MCF 10A (cell line): ENCODE data around the gene SAMD13. TPM values are rescaled to one million over a fixed set of nuclear protein-coding genes. Genes with fewer than 3 reads are reported as not detected.

Source experiments
- BruUV-seq: library from RNA; stranded (reverse); fragments of 400-500 nt; replicated peaks from 2 replicates; lab custom pipeline; 2021; lab: Mats Ljungman, UMichigan
- CTCF ChIA-PET: fragments of 300-600 bp; sonication (Branson Sonifier 250); formaldehyde crosslinking; extraction: SDS; loops from one replicate; lab custom pipeline; 2021; ENCODE audit warnings: antibody characterized with exemption, inconsistent platforms; lab: Yijun Ruan, JAX
- POLR2A ChIA-PET: fragments of 300-600, 350-650 bp; sonication (Branson Sonifier 250); formaldehyde crosslinking; extraction: SDS; loops from one replicate; lab custom pipeline; 2020; ENCODE audit warnings: antibody characterized with exemption, inconsistent platforms; lab: Yijun Ruan, JAX
- DNase-seq: peaks from one replicate; pipeline ENCODE4 v3.0.0-alpha.2; 2018; ENCODE audit not compliant: unreplicated experiment
- H3K27ac Mint-ChIP-seq: one replicate; pipeline ENCODE4 v1.8.0; 2022; ENCODE audit warnings: mild to moderate bottlenecking, low read depth, mixed read lengths; ENCODE audit not compliant: unreplicated experiment
- H3K27me3 Mint-ChIP-seq: one replicate; pipeline ENCODE4 v1.8.0; 2022; ENCODE audit warnings: mixed read lengths; ENCODE audit not compliant: insufficient read depth, unreplicated experiment
- H3K36me3 Mint-ChIP-seq: one replicate; pipeline ENCODE4 v1.8.0; 2022; ENCODE audit warnings: mild to moderate bottlenecking, moderate library complexity, mixed read lengths; ENCODE audit not compliant: insufficient read depth, unreplicated experiment
- H3K4me1 Mint-ChIP-seq: one replicate; pipeline ENCODE4 v1.8.0; 2022; ENCODE audit warnings: mixed read lengths; ENCODE audit not compliant: insufficient read depth, unreplicated experiment
- H3K4me3 Mint-ChIP-seq: one replicate; pipeline ENCODE4 v1.8.0; 2022; ENCODE audit warnings: mild to moderate bottlenecking, moderate library complexity, mixed read lengths; ENCODE audit not compliant: unreplicated experiment
- H3K9me3 Mint-ChIP-seq: one replicate; pipeline ENCODE4 v1.8.0; 2022; ENCODE audit warnings: mixed read lengths; ENCODE audit not compliant: unreplicated experiment
- CTCF ChIP-seq: fragments of 200-600 bp; IDR thresholded peaks from one replicate; pipeline ENCODE4 v1.8.0; 2022; ENCODE audit warnings: antibody characterized with exemption, mild to moderate bottlenecking; ENCODE audit not compliant: unreplicated experiment
- intact Hi-C: fragments of 100-400 bp; cut with micrococcal nuclease; formaldehyde crosslinking; loops from 2 replicates; pipeline ENCODE4 v1.14.1; 2022
- total RNA-seq: library from RNA; stranded (reverse); gene quantifications from 2 replicates; pipeline ENCODE4 v1.2.3, GENCODE V29; 2022

Gene SAMD13
- total RNA-seq, 1 experiment from 2014 or later, result 1.3 TPM

GRCh38 chr1:84267476-84267875, 34.0 kb upstream of the SAMD13 start:
- H3K27ac Mint-ChIP-seq, result no peak overlapping the region
- no peak overlapping the region for H3K4me3 Mint-ChIP-seq
- intact Hi-C loops, result no loop called here
- no peaks in the 10 kb centered on the region for H3K9me3 Mint-ChIP-seq
- ChIA-PET POLR2A (no interaction called here), CTCF (interaction anchor here (0.6 kb wide), 1 partner anchor 194 kb away, joined by 3 read pairs; no protein-coding TSS in a partner anchor)
- no peak for DNase-seq
- no peaks in the 10 kb centered on the region for H3K27me3 Mint-ChIP-seq
- no TSS peak for BruUV-seq
- peaks cover 6% of the 10 kb centered on the region for H3K4me1 Mint-ChIP-seq
- no peaks in the 10 kb centered on the region for H3K36me3 Mint-ChIP-seq
- no peak for TF ChIP-seq CTCF

- POLR2A ChIA-PET, result no interaction called here
- intact Hi-C loops, result no loop called here
- no peak overlapping the region for H3K4me3 Mint-ChIP-seq
- H3K27ac Mint-ChIP-seq, result no peak overlapping the region
- CTCF ChIA-PET, result interaction anchor here (0.6 to 1.5 kb wide), 2 partner anchors 9 to 165 kb away, joined by 3 read pairs; no protein-coding TSS in a partner anchor
- peaks cover 6% of the 10 kb centered on the region for H3K4me1 Mint-ChIP-seq
- no peak for DNase-seq
- no peaks in the 10 kb centered on the region for H3K36me3 Mint-ChIP-seq
- no peaks in the 10 kb centered on the region for H3K9me3 Mint-ChIP-seq
- H3K27me3 Mint-ChIP-seq, result no peaks in the 10 kb centered on the region
- BruUV-seq, result no TSS peak
- TF ChIP-seq CTCF, result no peak
Observed at GRCh38 chr1:84268346-84268745, 33.2 kb upstream of the SAMD13 start.

- POLR2A ChIA-PET, result no interaction called here
- intact Hi-C loops, result no loop called here
- no peaks in the 10 kb centered on the region for H3K9me3 Mint-ChIP-seq
- no peak for TF ChIP-seq CTCF
- H3K4me3 Mint-ChIP-seq, result no peak overlapping the region
- CTCF ChIA-PET, result interaction anchor here (1.5 kb wide), 1 partner anchor 10 kb away, joined by 3 read pairs; no protein-coding TSS in a partner anchor
- no peaks in the 10 kb centered on the region for H3K27me3 Mint-ChIP-seq
- no peaks in the 10 kb centered on the region for H3K36me3 Mint-ChIP-seq
- H3K27ac Mint-ChIP-seq, result no peak overlapping the region
- peaks cover 6% of the 10 kb centered on the region for H3K4me1 Mint-ChIP-seq
- BruUV-seq, result no TSS peak
- no peak for DNase-seq
Observed at GRCh38 chr1:84269306-84269705, 32.2 kb upstream of the SAMD13 start.

DNA sequence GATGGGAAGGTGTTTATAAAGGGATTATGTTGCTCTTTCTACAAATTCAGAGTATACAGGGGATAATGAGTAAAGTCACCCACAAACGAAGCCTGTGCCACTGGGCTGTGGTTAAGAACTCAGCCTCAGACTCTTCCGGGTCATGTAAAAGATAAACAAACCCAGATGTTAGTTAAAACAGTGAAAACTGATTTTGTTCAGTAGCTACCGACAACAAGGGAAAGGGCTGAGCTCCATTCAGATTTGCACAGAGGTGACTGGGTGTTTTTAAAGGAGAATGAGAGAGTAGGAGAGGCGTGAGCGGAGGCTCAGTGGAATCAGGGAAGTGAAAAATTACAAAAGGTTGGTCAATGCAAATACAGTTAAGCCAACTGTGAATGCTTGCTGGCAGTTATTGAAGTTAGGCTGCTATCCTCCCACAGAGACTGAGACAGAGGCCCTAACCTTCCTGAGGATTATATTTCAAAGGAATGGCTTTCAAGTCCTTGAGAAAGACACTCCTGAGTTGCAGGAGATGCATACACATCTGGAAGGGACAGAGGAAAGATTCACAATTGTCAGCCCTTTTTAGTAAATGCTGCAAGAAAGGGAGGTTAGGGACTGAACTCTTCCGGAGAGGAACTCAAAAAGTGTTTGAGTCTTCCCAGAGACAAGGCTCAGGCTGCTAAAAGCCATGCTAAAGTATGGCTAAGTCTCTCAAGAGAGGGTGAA, 29.9 kb upstream of the SAMD13 start:
- intact Hi-C loops, result no loop called here
- POLR2A ChIA-PET, result interaction anchor here (0.8 kb wide), 1 partner anchor 31 kb away, joined by 3 read pairs; no protein-coding TSS in a partner anchor
- no TSS peak for BruUV-seq

More for the DNA sequence above, 29.9 kb upstream of the SAMD13 start:
- no peaks in the 10 kb centered on the region for H3K36me3 Mint-ChIP-seq
- no peak for DNase-seq
- peaks cover 6% of the 10 kb centered on the region for H3K4me1 Mint-ChIP-seq
- H3K27me3 Mint-ChIP-seq, result no peaks in the 10 kb centered on the region
- CTCF ChIA-PET, result interaction anchor here (1.1 kb wide), 1 partner anchor 161 kb away, joined by 7 read pairs; no protein-coding TSS in a partner anchor
- no peak overlapping the region for H3K27ac Mint-ChIP-seq
- no peaks in the 10 kb centered on the region for H3K9me3 Mint-ChIP-seq
- H3K4me3 Mint-ChIP-seq, result no peak overlapping the region
- TF ChIP-seq CTCF, result no peak
